Activated CD8-positive, alpha-beta T cell treated with anti-CD3 and anti-CD28 coated beads, Interleukin-2, amount 10 ng/mL, durations not matched to agents 7 days and 5 days (primary cell): ENCODE measurements around the gene RNF168. TPM values are rescaled to one million over a fixed set of nuclear protein-coding genes. Genes with fewer than 3 reads are reported as not detected.
"Not testable (repeated sequence)": the region's sequence is repeated elsewhere in the genome, so short reads cannot be mapped to it uniquely, and the experiment has no call there.

Experiments
- ATAC-seq: fragments of 150-1000 bp; cut with Tn5 transposase; one replicate; pipeline ENCODE4 v1.10.0; 2021; ENCODE audit warnings: moderate library complexity
- CTCF ChIA-PET: fragments of 350-600 bp; sonication (Branson Sonifier 250); formaldehyde crosslinking; loops from one replicate; lab custom pipeline; 2021; ENCODE audit warnings: antibody characterized with exemption; lab: Charles Lee
- POLR2A ChIA-PET: fragments of 350-600 bp; sonication (Branson Sonifier 250); formaldehyde crosslinking; loops from one replicate; lab custom pipeline; 2021; ENCODE audit warnings: antibody characterized with exemption; lab: Charles Lee
- DNase-seq: peaks from one replicate; pipeline ENCODE4 v3.0.0-alpha.2; 2020
- H3K27ac Mint-ChIP-seq: one replicate; pipeline ENCODE4 v1.8.0; 2021; ENCODE audit warnings: mild to moderate bottlenecking, mixed read lengths
- H3K27me3 Mint-ChIP-seq: one replicate; pipeline ENCODE4 v1.8.0; 2021; ENCODE audit warnings: low read depth, mixed read lengths
- H3K36me3 Mint-ChIP-seq: one replicate; pipeline ENCODE4 v1.8.0; 2021; ENCODE audit warnings: low read depth, mixed read lengths
- H3K4me1 Mint-ChIP-seq: one replicate; pipeline ENCODE4 v1.8.0; 2021; ENCODE audit warnings: low read depth, mixed read lengths
- H3K4me3 Mint-ChIP-seq: one replicate; pipeline ENCODE4 v1.8.0; 2021; ENCODE audit warnings: mild to moderate bottlenecking, mixed read lengths
- H3K9me3 Mint-ChIP-seq: one replicate; pipeline ENCODE4 v1.8.0; 2022; ENCODE audit warnings: mixed read lengths; ENCODE audit not compliant: insufficient read depth
- total RNA-seq, 2 experiments: library from RNA; stranded (reverse); gene quantifications; one replicate each; pipeline ENCODE4 v1.2.3, GENCODE V29; 2021

The RNF168 gene
- total RNA-seq, 2 experiments from 2014 or later, result 35.2 to 39.3 TPM

- POLR2A ChIA-PET, result no interaction called here
- ATAC-seq (no peak), DNase-seq (no peak)
- H3K4me3 Mint-ChIP-seq, result peak overlapping the region; percentile 93
- peaks cover 58% of the 10 kb centered on the region for H3K36me3 Mint-ChIP-seq
- H3K4me1 Mint-ChIP-seq, result peaks cover 38% of the 10 kb centered on the region
- peak overlapping the region; percentile 55 for H3K27ac Mint-ChIP-seq
- no peaks in the 10 kb centered on the region for H3K27me3 Mint-ChIP-seq
- H3K9me3 Mint-ChIP-seq, result no peaks in the 10 kb centered on the region
- CTCF ChIA-PET, result interaction anchor here (0.9 to 1.7 kb wide), 2 partner anchors 22 to 29 kb away, joined by 3 to 6 read pairs; no protein-coding TSS in a partner anchor
These were observed 3.6 kb downstream of the RNF168 start for GRCh38 chr3:196499807-196500524.

- H3K36me3 Mint-ChIP-seq, result peaks cover 59% of the 10 kb centered on the region
- no peak for ATAC-seq
- H3K9me3 Mint-ChIP-seq, result no peaks in the 10 kb centered on the region
- no peak overlapping the region for H3K4me3 Mint-ChIP-seq
- ChIA-PET POLR2A (no interaction called here), CTCF (interaction anchor here (0.9 kb wide), 1 partner anchor 23 kb away, joined by 3 read pairs; no protein-coding TSS in a partner anchor)
- no peak overlapping the region for H3K27ac Mint-ChIP-seq
- H3K4me1 Mint-ChIP-seq, result peaks cover 38% of the 10 kb centered on the region
- no peak for DNase-seq
- no peaks in the 10 kb centered on the region for H3K27me3 Mint-ChIP-seq
These were observed 4.5 kb downstream of the RNF168 start for GRCh38 chr3:196499061-196499460.

DNA sequence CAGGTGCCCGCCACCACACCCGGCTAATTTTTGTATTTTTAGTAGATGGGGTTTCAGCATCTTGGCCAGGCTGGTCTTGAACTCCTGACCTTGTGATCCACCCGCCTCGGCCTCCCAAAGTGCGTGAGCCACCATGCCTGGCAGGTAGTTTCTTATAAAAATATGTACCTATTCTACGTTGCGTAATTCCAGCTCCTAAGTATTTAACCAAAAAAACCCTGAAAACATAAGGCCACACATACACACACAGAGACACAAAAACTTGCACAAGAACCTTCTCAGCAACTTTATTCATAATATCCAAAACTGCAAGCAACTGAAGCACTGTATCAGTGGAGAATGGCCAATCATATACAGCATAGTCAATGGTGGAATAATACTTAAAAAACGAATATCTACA, 5.3 kb downstream of the RNF168 start:
- H3K27me3 Mint-ChIP-seq, result no peaks in the 10 kb centered on the region
- no peak for ATAC-seq
- H3K36me3 Mint-ChIP-seq, result peaks cover 59% of the 10 kb centered on the region
- no peaks in the 10 kb centered on the region for H3K9me3 Mint-ChIP-seq
- no peak for DNase-seq
- H3K4me1 Mint-ChIP-seq, result peaks cover 35% of the 10 kb centered on the region
- ChIA-PET POLR2A (no interaction called here), CTCF (no interaction called here)
- H3K27ac Mint-ChIP-seq, result no peak overlapping the region
- H3K4me3 Mint-ChIP-seq, result no peak overlapping the region

DNA sequence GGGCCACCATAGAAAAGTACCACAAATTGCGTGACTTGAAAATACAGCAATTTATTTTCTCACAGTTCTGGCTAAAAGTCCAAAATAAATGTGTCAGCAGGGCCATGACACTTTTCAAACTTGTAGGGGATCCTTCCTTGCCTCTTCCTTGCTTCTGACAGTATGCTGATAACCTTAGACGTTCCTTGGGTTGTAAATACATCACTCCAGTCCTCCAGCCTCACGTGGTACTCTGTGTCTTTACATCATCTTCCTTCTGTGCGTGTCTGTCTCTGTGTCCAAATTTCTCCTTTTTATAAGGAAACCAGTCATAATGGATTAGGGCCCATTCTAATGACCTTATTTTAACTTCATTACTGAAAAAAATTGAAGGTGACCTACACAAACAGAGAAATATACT, 7.4 kb downstream of the RNF168 start:
- Mint-ChIP-seq H3K27ac (no peak overlapping the region), H3K27me3 (no peaks in the 10 kb centered on the region), H3K4me3 (no peak overlapping the region), H3K9me3 (no peaks in the 10 kb centered on the region), H3K36me3 (peaks cover 58% of the 10 kb centered on the region), H3K4me1 (peaks cover 36% of the 10 kb centered on the region)
- no peak for DNase-seq
- POLR2A ChIA-PET, result no interaction called here
- ATAC-seq, result no peak
- CTCF ChIA-PET, result interaction anchor here (1.6 kb wide), 1 partner anchor 13 kb away, joined by 4 read pairs; no protein-coding TSS in a partner anchor

GRCh38 chr3:196493292-196493691, 10.3 kb downstream of the RNF168 start:
- POLR2A ChIA-PET, result interaction anchor here (1.6 kb wide), 1 partner anchor 9 kb away, joined by 6 read pairs; no protein-coding TSS in a partner anchor
- Mint-ChIP-seq H3K27ac (no peak overlapping the region), H3K27me3 (no peaks in the 10 kb centered on the region), H3K4me3 (no peak overlapping the region), H3K4me1 (peaks cover 16% of the 10 kb centered on the region), H3K36me3 (peaks cover 43% of the 10 kb centered on the region), H3K9me3 (no peaks in the 10 kb centered on the region)
- ATAC-seq, result no peak
- DNase-seq, result no peak
- CTCF ChIA-PET, result no interaction called here

DNA sequence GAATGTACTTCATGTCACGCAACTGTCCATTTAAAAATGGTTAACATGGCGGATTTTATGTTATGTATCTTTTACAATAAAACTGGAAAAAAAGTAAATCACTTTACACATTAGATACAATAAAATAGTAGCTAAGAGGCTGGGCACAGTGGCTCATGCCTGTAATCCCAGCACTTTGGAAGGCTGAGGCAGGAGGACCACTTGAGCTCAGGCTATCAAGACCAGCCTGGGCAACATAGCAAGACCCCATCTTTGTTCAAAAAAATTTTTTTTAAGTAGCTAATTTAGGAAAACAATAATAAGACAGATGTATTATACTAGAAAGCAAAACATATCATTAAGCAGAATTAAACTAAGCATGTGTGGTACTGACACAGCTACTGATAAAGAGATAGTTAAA, 11.5 kb downstream of the RNF168 start:
- Mint-ChIP-seq H3K4me1 (peaks cover 12% of the 10 kb centered on the region), H3K36me3 (peaks cover 42% of the 10 kb centered on the region), H3K4me3 (no peak overlapping the region), H3K27ac (no peak overlapping the region), H3K27me3 (no peaks in the 10 kb centered on the region), H3K9me3 (no peaks in the 10 kb centered on the region)
- no peak for DNase-seq
- ChIA-PET CTCF (no interaction called here), POLR2A (interaction anchor here (1.6 kb wide), 1 partner anchor 11 kb away, joined by 6 read pairs; no protein-coding TSS in a partner anchor)
- no peak for ATAC-seq

DNA sequence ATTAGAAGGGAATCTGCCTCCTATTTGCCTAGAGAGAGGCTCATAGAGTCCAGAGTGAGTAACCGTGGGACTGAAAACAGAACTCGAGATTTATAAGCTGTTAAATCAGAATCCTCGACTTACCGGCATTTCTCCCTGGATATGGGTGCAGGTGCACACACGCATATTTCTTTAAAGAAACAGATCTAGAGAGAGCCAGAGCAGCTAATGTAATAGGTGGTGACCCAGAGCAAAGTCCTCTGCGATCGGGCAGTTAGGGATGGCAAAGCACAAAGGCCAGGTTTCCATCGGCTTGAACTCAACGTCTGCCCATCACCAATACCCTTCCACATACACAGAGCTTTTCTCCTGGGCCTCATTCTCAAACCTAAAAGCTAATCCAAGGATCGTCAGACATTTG, 13.8 kb downstream of the RNF168 start:
- Mint-ChIP-seq H3K27ac (no peak overlapping the region), H3K4me3 (no peak overlapping the region), H3K36me3 (peaks cover 42% of the 10 kb centered on the region), H3K9me3 (no peaks in the 10 kb centered on the region), H3K27me3 (no peaks in the 10 kb centered on the region), H3K4me1 (peaks cover 7% of the 10 kb centered on the region)
- ChIA-PET CTCF (interaction anchor here (0.9 to 4.0 kb wide), 4 partner anchors 28 to 228 kb away, joined by 3 to 22 read pairs (median 3); no protein-coding TSS in a partner anchor), POLR2A (no interaction called here)
- DNase-seq (no peak), ATAC-seq (no peak)

GRCh38 chr3:196486263-196486662, 17.3 kb downstream of the RNF168 start:
- ATAC-seq (no peak), DNase-seq (no peak)
- POLR2A ChIA-PET, result no interaction called here

DNA sequence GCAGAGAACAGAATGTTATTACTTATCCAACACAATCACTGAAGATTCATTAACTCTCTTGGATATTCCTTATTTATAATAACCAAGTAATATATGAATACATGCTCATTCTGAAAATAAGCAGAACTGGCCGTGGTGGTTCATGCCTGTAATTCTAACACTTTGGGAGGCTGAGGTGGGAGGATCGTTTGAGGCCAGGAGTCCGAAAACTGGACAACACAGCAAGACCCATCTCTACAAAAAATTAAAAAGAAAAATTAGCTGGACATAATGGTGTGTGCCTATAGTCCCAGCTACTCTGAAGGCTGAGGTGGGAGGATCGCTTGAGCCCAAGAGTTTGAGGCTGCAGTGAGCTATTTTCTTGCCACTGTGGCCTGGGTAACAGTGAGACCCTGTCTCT, 25.9 kb downstream of the RNF168 start:
- peaks cover 51% of the 10 kb centered on the region for H3K36me3 Mint-ChIP-seq
- CTCF ChIA-PET, result interaction anchor here (1.0 to 1.4 kb wide), 2 partner anchors 9 to 45 kb away, joined by 3 to 4 read pairs; no protein-coding TSS in a partner anchor

More at GRCh38 chr3:196486263-196486662, 17.3 kb downstream of the RNF168 start:
- Mint-ChIP-seq H3K4me1 (peaks cover 5% of the 10 kb centered on the region), H3K27ac (no peak overlapping the region), H3K9me3 (no peaks in the 10 kb centered on the region), H3K27me3 (no peaks in the 10 kb centered on the region), H3K36me3 (peaks cover 49% of the 10 kb centered on the region), H3K4me3 (no peak overlapping the region)
- CTCF ChIA-PET, result interaction anchor here (0.7 to 4.0 kb wide), 4 partner anchors 32 to 335 kb away, joined by 3 to 22 read pairs (median 7); no protein-coding TSS in a partner anchor

GRCh38 chr3:196472286-196472685, 31.3 kb downstream of the RNF168 start:
- Mint-ChIP-seq H3K36me3 (peaks cover 57% of the 10 kb centered on the region), H3K4me3 (no peak overlapping the region), H3K27me3 (no peaks in the 10 kb centered on the region), H3K9me3 (no peaks in the 10 kb centered on the region), H3K4me1 (peaks cover 18% of the 10 kb centered on the region), H3K27ac (no peak overlapping the region)
- ChIA-PET POLR2A (no interaction called here), CTCF (no interaction called here)
- DNase-seq (no peak), ATAC-seq (no peak)

More for the DNA sequence above, 25.9 kb downstream of the RNF168 start:
- ATAC-seq, result no peak
- POLR2A ChIA-PET, result no interaction called here
- Mint-ChIP-seq H3K27ac (no peak overlapping the region), H3K9me3 (no peaks in the 10 kb centered on the region), H3K4me1 (no peaks in the 10 kb centered on the region), H3K27me3 (no peaks in the 10 kb centered on the region), H3K4me3 (no peak overlapping the region)
- no peak for DNase-seq

DNA sequence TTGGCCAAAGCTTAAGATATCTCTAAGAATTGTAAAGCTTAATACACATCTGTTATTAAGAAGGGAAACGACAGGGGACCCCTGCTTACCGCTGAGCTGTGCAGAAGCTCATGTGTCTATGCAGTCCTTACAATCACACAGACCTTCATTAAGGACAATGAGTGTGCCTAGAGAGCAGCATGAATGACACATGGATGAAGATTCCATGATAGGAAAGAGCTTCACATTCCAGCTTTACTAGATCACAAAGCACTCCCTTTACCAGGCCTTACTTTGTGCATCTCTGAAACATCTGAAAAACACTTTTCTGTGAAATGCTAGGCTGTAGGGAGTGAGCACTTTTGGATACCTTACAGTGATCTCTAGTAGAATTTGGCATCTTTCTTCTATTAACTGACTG, 32.0 kb downstream of the RNF168 start:
- Mint-ChIP-seq H3K4me1 (peaks cover 18% of the 10 kb centered on the region), H3K27me3 (no peaks in the 10 kb centered on the region), H3K4me3 (no peak overlapping the region), H3K27ac (no peak overlapping the region), H3K9me3 (no peaks in the 10 kb centered on the region), H3K36me3 (peaks cover 51% of the 10 kb centered on the region)
- no peak for ATAC-seq
- POLR2A ChIA-PET, result interaction anchor here (1.1 kb wide), 1 partner anchor 9 kb away, joined by 4 read pairs; no protein-coding TSS in a partner anchor
- DNase-seq, result no peak
- CTCF ChIA-PET, result interaction anchor here (1.2 kb wide), 1 partner anchor 10 kb away, joined by 4 read pairs; no protein-coding TSS in a partner anchor

GRCh38 chr3:196470182-196470581, 33.4 kb downstream of the RNF168 start:
- ATAC-seq, H3K9me3 Mint-ChIP-seq, CTCF ChIA-PET, H3K27me3 Mint-ChIP-seq, POLR2A ChIA-PET, H3K4me3 Mint-ChIP-seq, DNase-seq, H3K27ac Mint-ChIP-seq: not testable (repeated sequence)
- Mint-ChIP-seq H3K4me1 (peaks cover 18% of the 10 kb centered on the region), H3K36me3 (peaks cover 48% of the 10 kb centered on the region)
